Lower lobe of right lung (tissue), 2 donors: ENCODE results near the gene TENT4B. TPM values are rescaled to one million over a fixed set of nuclear protein-coding genes. Genes with fewer than 3 reads are reported as not detected.
A peak's percentile ranks its signal among the peaks of the same experiment; 100 is the strongest.

Source experiments
- ATAC-seq, 2 donors: fragments of 200-7000 bp; cut with Tn5 transposase; one replicate each; pipeline ENCODE4 v1.9.1; 2020 to 2022; ENCODE audit warnings: mild to moderate bottlenecking in 2 of 2, moderate library complexity in 2 of 2
- DNase-seq: peaks from one replicate; pipeline ENCODE4 v3.0.0-alpha.2; 2020
- H3K27ac ChIP-seq: fragments of 200-600 bp; one replicate; pipeline ENCODE4 v1.8.0; 2022
- H3K27me3 ChIP-seq: fragments of 200-600 bp; one replicate; pipeline ENCODE4 v1.8.0; 2022; ENCODE audit warnings: low read depth
- H3K36me3 ChIP-seq: fragments of 200-600 bp; one replicate; pipeline ENCODE4 v1.8.0; 2022; ENCODE audit warnings: mild to moderate bottlenecking
- H3K4me1 ChIP-seq: fragments of 200-600 bp; one replicate; pipeline ENCODE4 v1.8.0; 2022
- H3K4me3 ChIP-seq: fragments of 200-600 bp; one replicate; pipeline ENCODE4 v1.8.0; 2022; ENCODE audit warnings: mild to moderate bottlenecking
- H3K9me3 ChIP-seq: fragments of 200-600 bp; one replicate; pipeline ENCODE4 v1.8.0; 2022
- CTCF ChIP-seq: fragments of 200-600 bp; IDR thresholded peaks from one replicate; pipeline ENCODE4 v1.8.0; 2022; ENCODE audit warnings: antibody characterized with exemption, mild to moderate bottlenecking
- intact Hi-C: fragments of 100-400 bp; cut with DNase I; formaldehyde crosslinking; loops from one replicate; pipeline ENCODE4 v1.11.0; 2022
- total RNA-seq: library from RNA; stranded (reverse); fragmentation: NEBNext Ultra II Directional; extraction: Animal tissue kit (Norgen Biotek cat#: 25700); gene quantifications from one replicate; pipeline ENCODE4 v1.2.1, GENCODE V29; 2021
- donor health status: DM: no; HTN: yes; CAD: no; lungs with severe emphysema.

The TENT4B gene
- total RNA-seq, 1 donor from 2014 or later: 12.8 TPM

- intact Hi-C loops: no loop called here
- peak; percentile 68 for TF ChIP-seq CTCF
- Histone ChIP-seq H3K27me3 (no peaks in the 10 kb centered on the region), H3K4me1 (peaks cover 44% of the 10 kb centered on the region), H3K9me3 (no peaks in the 10 kb centered on the region), H3K4me3 (no peak overlapping the region), H3K27ac (peak overlapping the region; percentile 27), H3K36me3 (peaks cover 30% of the 10 kb centered on the region)
- ATAC-seq: peak; percentile 93 to 94
- peak; percentile 84 for DNase-seq
Measured at GRCh38 chr16:50210266-50211038, 57.3 kb downstream of the TENT4B start.

- no peak for DNase-seq
- intact Hi-C loops: no loop called here
- H3K27ac ChIP-seq: no peak overlapping the region
- no peak overlapping the region for H3K4me3 ChIP-seq
- no peaks in the 10 kb centered on the region for H3K9me3 ChIP-seq
- H3K27me3 ChIP-seq: no peaks in the 10 kb centered on the region
- peak; percentile 88 for TF ChIP-seq CTCF
- H3K36me3 ChIP-seq: peaks cover 64% of the 10 kb centered on the region
- peaks cover 21% of the 10 kb centered on the region for H3K4me1 ChIP-seq
- ATAC-seq: peak; percentile 45 to 51
Measured at GRCh38 chr16:50213939-50214519, 60.9 kb downstream of the TENT4B start.

- no peak for ATAC-seq
- Histone ChIP-seq H3K4me3 (no peak overlapping the region), H3K36me3 (peaks cover 64% of the 10 kb centered on the region), H3K4me1 (peaks cover 4% of the 10 kb centered on the region), H3K9me3 (no peaks in the 10 kb centered on the region), H3K27me3 (no peaks in the 10 kb centered on the region), H3K27ac (no peak overlapping the region)
- DNase-seq: no peak
- intact Hi-C loops: no loop called here
- TF ChIP-seq CTCF: no peak
Measured at GRCh38 chr16:50215680-50216079, 62.6 kb downstream of the TENT4B start.

GRCh38 chr16:50216231-50216630 lies 63.1 kb downstream of the TENT4B start:
- no peak for ATAC-seq
- Histone ChIP-seq H3K36me3 (peaks cover 69% of the 10 kb centered on the region), H3K9me3 (no peaks in the 10 kb centered on the region), H3K4me1 (no peaks in the 10 kb centered on the region), H3K4me3 (no peak overlapping the region), H3K27me3 (no peaks in the 10 kb centered on the region), H3K27ac (no peak overlapping the region)
- intact Hi-C loops: no loop called here
- no peak for TF ChIP-seq CTCF
- DNase-seq: no peak

- intact Hi-C loops: no loop called here
- ATAC-seq (no peak), DNase-seq (no peak)
- Histone ChIP-seq H3K4me1 (no peaks in the 10 kb centered on the region), H3K27me3 (no peaks in the 10 kb centered on the region), H3K9me3 (no peaks in the 10 kb centered on the region), H3K4me3 (no peak overlapping the region), H3K27ac (no peak overlapping the region), H3K36me3 (peaks cover 73% of the 10 kb centered on the region)
- no peak for TF ChIP-seq CTCF
Measured at GRCh38 chr16:50219402-50219975, 66.4 kb downstream of the TENT4B start.
